ENCODE measurements around the gene CCDC136.
A peak's percentile ranks its signal among the peaks of the same experiment; 100 is the strongest.

The CCDC136 gene

DNA sequence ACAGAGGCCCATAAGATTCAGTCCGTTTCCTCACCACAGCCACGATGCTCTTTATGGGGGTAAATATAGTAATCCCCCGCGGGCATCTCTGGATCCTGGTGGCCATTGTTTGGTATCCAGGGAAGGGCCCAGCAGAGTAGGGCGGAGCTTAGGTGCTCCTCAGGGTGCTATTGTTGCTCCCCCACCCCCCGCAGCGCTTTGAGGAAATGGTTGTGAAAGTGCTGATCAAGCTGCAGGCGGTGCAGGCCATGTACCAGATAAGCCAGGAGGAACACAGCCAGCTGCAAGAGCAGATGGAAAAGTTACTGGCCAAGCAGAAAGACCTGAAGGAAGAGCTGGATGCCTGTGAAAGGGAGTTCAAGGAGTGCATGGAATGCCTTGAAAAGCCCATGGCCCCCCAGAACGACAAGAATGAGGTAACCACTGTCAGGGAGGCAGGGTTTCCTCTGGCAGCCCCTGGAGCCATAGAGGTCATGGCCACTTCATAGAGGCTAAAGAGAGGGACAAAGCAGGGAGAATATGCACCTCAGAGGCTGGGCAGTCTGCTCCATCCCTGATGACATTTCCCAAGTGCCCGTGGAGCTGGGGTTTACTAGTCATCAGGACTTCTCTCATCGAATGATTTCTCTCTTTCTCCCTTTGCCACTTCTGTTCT, 20.9 kb downstream of the CCDC136 start:
- peak overlapping the region; percentile 74 for H3K27ac ChIP-seq
- no peaks in the 10 kb centered on the region for H3K9me3 ChIP-seq (ENCODE audit: control insufficient read depth, low read length)
- TF ChIP-seq CTCF (IDR thresholded peaks at IDR 0.05), result no peak
- no peak overlapping the region for H3K4me3 ChIP-seq (ENCODE audit: low read depth, low read length)
- H3K4me2 ChIP-seq (ENCODE audit: low read length), result peak overlapping the region; percentile 14
- peak overlapping the region; percentile 70 for H2AFZ ChIP-seq
- H3K4me1 ChIP-seq, result peaks cover 61% of the 10 kb centered on the region
- H3K36me3 ChIP-seq (ENCODE audit: control insufficient read depth, insufficient read depth, low read length), result no peaks in the 10 kb centered on the region
- H3K79me2 ChIP-seq, result no peaks in the 10 kb centered on the region
- H3K9ac ChIP-seq, result no peak overlapping the region
- H3K27me3 ChIP-seq (ENCODE audit: control insufficient read depth, insufficient read depth, low read length), result no peaks in the 10 kb centered on the region

GRCh38 chr7:128814499-128814898, 22.7 kb downstream of the CCDC136 start:
- Histone ChIP-seq H3K79me2 (no peaks in the 10 kb centered on the region), H3K36me3 (ENCODE audit: control insufficient read depth, insufficient read depth, low read length) (no peaks in the 10 kb centered on the region), H3K4me3 (ENCODE audit: low read depth, low read length) (no peak overlapping the region), H3K4me2 (ENCODE audit: low read length) (no peak overlapping the region), H3K4me1 (peaks cover 61% of the 10 kb centered on the region), H3K9ac (no peak overlapping the region), H2AFZ (peak overlapping the region; percentile 59), H3K9me3 (ENCODE audit: control insufficient read depth, low read length) (no peaks in the 10 kb centered on the region), H3K27ac (no peak overlapping the region), H3K27me3 (ENCODE audit: control insufficient read depth, insufficient read depth, low read length) (no peaks in the 10 kb centered on the region)
- no peak for TF ChIP-seq CTCF (IDR thresholded peaks at IDR 0.05)

- Histone ChIP-seq H3K36me3 (ENCODE audit: control insufficient read depth, insufficient read depth, low read length) (no peaks in the 10 kb centered on the region), H3K4me3 (ENCODE audit: low read depth, low read length) (no peak overlapping the region), H3K27ac (no peak overlapping the region), H3K79me2 (no peaks in the 10 kb centered on the region), H3K9me3 (ENCODE audit: control insufficient read depth, low read length) (no peaks in the 10 kb centered on the region), H3K9ac (no peak overlapping the region), H2AFZ (no peak overlapping the region), H3K27me3 (ENCODE audit: control insufficient read depth, insufficient read depth, low read length) (no peaks in the 10 kb centered on the region), H3K4me2 (ENCODE audit: low read length) (no peak overlapping the region), H3K4me1 (peaks cover 58% of the 10 kb centered on the region)
- no peak for TF ChIP-seq CTCF (IDR thresholded peaks at IDR 0.05)
Measured at GRCh38 chr7:128815289-128815942, 23.6 kb downstream of the CCDC136 start.

DNA sequence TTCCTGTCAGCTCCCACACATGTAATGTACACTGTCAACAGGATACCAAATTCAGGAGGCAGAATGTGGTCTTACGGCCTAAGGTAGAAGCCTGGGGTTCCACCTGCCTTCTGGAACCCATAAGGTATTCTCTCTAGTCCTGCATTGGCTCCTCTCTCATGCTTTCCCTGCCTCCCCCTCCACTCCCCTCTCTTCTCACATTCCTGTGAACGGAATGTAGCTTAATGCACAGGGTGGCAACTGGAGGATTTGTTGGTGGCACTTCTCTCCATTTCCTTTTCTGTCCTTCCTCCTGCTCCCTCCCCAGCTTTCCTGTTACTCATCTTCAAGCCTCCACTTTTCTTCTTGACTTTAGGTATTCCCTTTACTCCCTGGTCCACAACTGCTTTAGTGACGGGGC, 26.9 kb downstream of the CCDC136 start:
- Histone ChIP-seq H3K36me3 (ENCODE audit: control insufficient read depth, insufficient read depth, low read length) (no peaks in the 10 kb centered on the region), H3K79me2 (no peaks in the 10 kb centered on the region), H3K9me3 (ENCODE audit: control insufficient read depth, low read length) (no peaks in the 10 kb centered on the region), H3K4me3 (ENCODE audit: low read depth, low read length) (no peak overlapping the region), H2AFZ (no peak overlapping the region), H3K27me3 (ENCODE audit: control insufficient read depth, insufficient read depth, low read length) (no peaks in the 10 kb centered on the region), H3K9ac (no peak overlapping the region), H3K4me2 (ENCODE audit: low read length) (no peak overlapping the region), H3K27ac (no peak overlapping the region), H3K4me1 (peaks cover 25% of the 10 kb centered on the region)
- no peak for TF ChIP-seq CTCF (IDR thresholded peaks at IDR 0.05)

DNA sequence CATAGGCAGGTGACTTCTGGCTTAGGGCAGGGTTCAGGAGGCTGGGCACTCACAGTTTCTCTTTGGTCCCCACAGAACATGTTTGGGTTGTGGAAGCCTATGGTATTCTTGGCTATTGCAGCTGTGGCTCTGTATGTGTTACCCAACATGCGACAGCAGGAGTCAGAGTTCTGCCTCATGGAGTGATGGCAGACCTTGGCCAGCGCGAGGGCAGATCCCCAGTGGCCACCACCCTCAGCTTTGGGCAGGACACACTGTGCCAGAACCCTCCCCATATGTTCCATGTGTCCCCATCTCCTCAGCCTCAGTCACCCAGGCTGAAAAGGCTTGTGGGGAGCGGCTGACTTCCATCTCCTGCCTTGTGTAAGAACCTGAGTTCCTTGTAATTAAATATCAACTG, 30.0 kb downstream of the CCDC136 start:
- TF ChIP-seq CTCF (IDR thresholded peaks at IDR 0.05), result no peak
- Histone ChIP-seq H3K27me3 (ENCODE audit: control insufficient read depth, insufficient read depth, low read length) (no peaks in the 10 kb centered on the region), H2AFZ (no peak overlapping the region), H3K27ac (no peak overlapping the region), H3K4me2 (ENCODE audit: low read length) (no peak overlapping the region), H3K36me3 (ENCODE audit: control insufficient read depth, insufficient read depth, low read length) (no peaks in the 10 kb centered on the region), H3K4me1 (peaks cover 4% of the 10 kb centered on the region), H3K9ac (no peak overlapping the region), H3K4me3 (ENCODE audit: low read depth, low read length) (no peak overlapping the region), H3K79me2 (no peaks in the 10 kb centered on the region), H3K9me3 (ENCODE audit: control insufficient read depth, low read length) (no peaks in the 10 kb centered on the region)

Data from parathyroid adenoma (tissue), 2 donors.